GM18505 (cell line): Measurements from ENCODE around the gene SNAP91.
"Not testable (repeated sequence)": the region's sequence is repeated elsewhere in the genome, so short reads cannot be mapped to it uniquely, and the experiment has no call there.

Source experiments
- ATAC-seq: cut with Tn5 transposase; IDR thresholded peaks from one replicate; pipeline ENCODE4 v1.9.1; 2021; ENCODE audit not compliant: unreplicated experiment
- POLR2A ChIP-seq: IDR thresholded peaks from 4 replicates; pipeline ENCODE4 v1.6.1; 2011; ENCODE audit warnings: borderline replicate concordance; ENCODE audit not compliant: insufficient read depth, insufficient read length; ENCODE audit errors: extremely low read depth

Gene SNAP91

GRCh38 chr6:83708970-83709747 lies at the start of gene SNAP91:
Gene SNAP91 (minus strand): TSS chr6:83709101. CDS start chr6:83707927, 1,174 bp downstream.
- TF ChIP-seq POLR2A = no peak
- no peak for ATAC-seq

GRCh38 chr6:83758533-83758932 lies 49.6 kb upstream of the SNAP91 start:
- TF ChIP-seq POLR2A = no peak
- no peak for ATAC-seq

- no peak for ATAC-seq
- TF ChIP-seq POLR2A = no peak
Measured at GRCh38 chr6:83757021-83757420, 48.1 kb upstream of the SNAP91 start.

- TF ChIP-seq POLR2A = no peak
- ATAC-seq = no peak
Measured at GRCh38 chr6:83756565-83756964, 47.7 kb upstream of the SNAP91 start.

GRCh38 chr6:83752375-83752774 lies 43.5 kb upstream of the SNAP91 start:
- ATAC-seq = not testable (repeated sequence)

- ATAC-seq = no peak
- TF ChIP-seq POLR2A = no peak
Measured at GRCh38 chr6:83741089-83741488, 32.2 kb upstream of the SNAP91 start.

- no peak for ATAC-seq
- TF ChIP-seq POLR2A = no peak
Measured at GRCh38 chr6:83735461-83735860, 26.6 kb upstream of the SNAP91 start.

GRCh38 chr6:83729871-83730270 lies 21.0 kb upstream of the SNAP91 start:
- no peak for ATAC-seq
- TF ChIP-seq POLR2A = no peak

- ATAC-seq = no peak
- TF ChIP-seq POLR2A = no peak
Measured at GRCh38 chr6:83722876-83723275, 14.0 kb upstream of the SNAP91 start.

GRCh38 chr6:83717809-83718208 lies 8.9 kb upstream of the SNAP91 start:
- ATAC-seq = no peak
- TF ChIP-seq POLR2A = no peak

GRCh38 chr6:83711958-83712357 lies 3.1 kb upstream of the SNAP91 start:
- no peak for ATAC-seq
- TF ChIP-seq POLR2A = no peak

- no peak for ATAC-seq
- TF ChIP-seq POLR2A = no peak
Measured at GRCh38 chr6:83709748-83710050, 798 bp upstream of the SNAP91 start.

GRCh38 chr6:83708546-83708969 lies 343 bp downstream of the SNAP91 start:
- ATAC-seq = no peak
- no peak for TF ChIP-seq POLR2A

- ATAC-seq = no peak
Measured at GRCh38 chr6:83707829-83708545, 914 bp downstream of the SNAP91 start.

GRCh38 chr6:83702749-83703148 lies 6.2 kb downstream of the SNAP91 start:
- no peak for TF ChIP-seq POLR2A
- no peak for ATAC-seq

More at GRCh38 chr6:83707829-83708545, 914 bp downstream of the SNAP91 start:
- no peak for TF ChIP-seq POLR2A

- TF ChIP-seq POLR2A = no peak
- no peak for ATAC-seq
Measured at GRCh38 chr6:83702077-83702476, 6.8 kb downstream of the SNAP91 start.
